Neutrophil (primary cell): Measurements from ENCODE around the gene GPR137C.

Experiments
- H3K27ac ChIP-seq: fragments of 200-600 bp; sonication (generic); 2 replicates; pipeline ENCODE4 v1.5.1; 2016; ENCODE audit warnings: mild to moderate bottlenecking, moderate library complexity
- H3K27me3 ChIP-seq: fragments of 200-600 bp; sonication (generic); 2 replicates; pipeline ENCODE4 v1.6.0; 2016; ENCODE audit warnings: mild to moderate bottlenecking
- H3K36me3 ChIP-seq: fragments of 200-600 bp; sonication (generic); 2 replicates; pipeline ENCODE4 v1.5.1; 2017
- H3K4me1 ChIP-seq, 2 experiments: fragments of 200-600 bp in 1 of 2; sonication (generic) in 1 of 2; 1 replicate in 1 of 2; 2 replicates in 1 of 2; pipeline versions ENCODE4 v1.5.1 to v1.6.1; 2013 to 2016; ENCODE audit warnings: low read depth in 1 of 2, low read length in 1 of 2, mild to moderate bottlenecking in 1 of 2, moderate library complexity in 1 of 2; ENCODE audit not compliant: control insufficient read depth in 1 of 2, insufficient read depth in 1 of 2
- H3K4me3 ChIP-seq, 2 experiments: fragments of 200-600 bp in 1 of 2; sonication (generic) in 1 of 2; 1 replicate in 1 of 2; 2 replicates in 1 of 2; pipeline ENCODE4 v1.5.1; 2013 to 2016; ENCODE audit warnings: low read depth in 1 of 2, low read length in 1 of 2, mild to moderate bottlenecking in 1 of 2, moderate library complexity in 1 of 2
- H3K9me3 ChIP-seq: fragments of 200-600 bp; sonication (generic); 2 replicates; pipeline ENCODE4 v1.5.1; 2016
- CTCF ChIP-seq: fragments of 200-600 bp; sonication (generic); IDR thresholded peaks from 2 replicates; pipeline ENCODE4 v1.5.1; 2016; ENCODE audit warnings: antibody characterized with exemption

GPR137C gene

GRCh38 chr14:52545584-52546317 lies 6.9 kb upstream of the GPR137C start:
- H3K4me3 ChIP-seq = no peak overlapping the region
- no peaks in the 10 kb centered on the region for H3K27me3 ChIP-seq
- H3K9me3 ChIP-seq = no peaks in the 10 kb centered on the region
- H3K27ac ChIP-seq = no peak overlapping the region
- no peak for TF ChIP-seq CTCF
- no peaks in the 10 kb centered on the region for H3K4me1 ChIP-seq
- no peaks in the 10 kb centered on the region for H3K36me3 ChIP-seq

- Histone ChIP-seq H3K9me3 (no peaks in the 10 kb centered on the region), H3K27ac (no peak overlapping the region), H3K4me3 (no peak overlapping the region), H3K36me3 (no peaks in the 10 kb centered on the region), H3K4me1 (peaks cover 3 to 5% of the 10 kb centered on the region in 2 experiments), H3K27me3 (no peaks in the 10 kb centered on the region)
- TF ChIP-seq CTCF = no peak
Measured at GRCh38 chr14:52546318-52546670, 6.3 kb upstream of the GPR137C start.

GRCh38 chr14:52547027-52547426 lies 5.6 kb upstream of the GPR137C start:
- no peaks in the 10 kb centered on the region for H3K9me3 ChIP-seq
- no peaks in the 10 kb centered on the region for H3K27me3 ChIP-seq
- H3K36me3 ChIP-seq = no peaks in the 10 kb centered on the region
- TF ChIP-seq CTCF = no peak
- no peak overlapping the region for H3K4me3 ChIP-seq
- peaks cover 11 to 12% of the 10 kb centered on the region in 2 experiments for H3K4me1 ChIP-seq
- no peak overlapping the region for H3K27ac ChIP-seq

GRCh38 chr14:52547526-52547925 lies 5.1 kb upstream of the GPR137C start:
- TF ChIP-seq CTCF = no peak
- Histone ChIP-seq H3K27ac (no peak overlapping the region), H3K36me3 (no peaks in the 10 kb centered on the region), H3K4me1 (peaks cover 12% of the 10 kb centered on the region in 2 experiments), H3K27me3 (no peaks in the 10 kb centered on the region), H3K4me3 (no peak overlapping the region), H3K9me3 (no peaks in the 10 kb centered on the region)

GRCh38 chr14:52550661-52551060 lies 2.0 kb upstream of the GPR137C start:
- no peak overlapping the region for H3K27ac ChIP-seq
- H3K9me3 ChIP-seq = no peaks in the 10 kb centered on the region
- no peak overlapping the region for H3K4me3 ChIP-seq

More at GRCh38 chr14:52550661-52551060, 2.0 kb upstream of the GPR137C start:
- Histone ChIP-seq H3K4me1 (peaks cover 25% of the 10 kb centered on the region in 2 experiments), H3K27me3 (peaks cover 14% of the 10 kb centered on the region), H3K36me3 (no peaks in the 10 kb centered on the region)
- no peak for TF ChIP-seq CTCF
